ENCODE results near the gene SEC16A. TPM values are rescaled to one million over a fixed set of nuclear protein-coding genes. Genes with fewer than 3 reads are reported as not detected.
A peak's percentile ranks its signal among the peaks of the same experiment; 100 is the strongest.

Gene SEC16A
- total RNA-seq, 1 experiment from 2014 or later, result 56.4 TPM

DNA sequence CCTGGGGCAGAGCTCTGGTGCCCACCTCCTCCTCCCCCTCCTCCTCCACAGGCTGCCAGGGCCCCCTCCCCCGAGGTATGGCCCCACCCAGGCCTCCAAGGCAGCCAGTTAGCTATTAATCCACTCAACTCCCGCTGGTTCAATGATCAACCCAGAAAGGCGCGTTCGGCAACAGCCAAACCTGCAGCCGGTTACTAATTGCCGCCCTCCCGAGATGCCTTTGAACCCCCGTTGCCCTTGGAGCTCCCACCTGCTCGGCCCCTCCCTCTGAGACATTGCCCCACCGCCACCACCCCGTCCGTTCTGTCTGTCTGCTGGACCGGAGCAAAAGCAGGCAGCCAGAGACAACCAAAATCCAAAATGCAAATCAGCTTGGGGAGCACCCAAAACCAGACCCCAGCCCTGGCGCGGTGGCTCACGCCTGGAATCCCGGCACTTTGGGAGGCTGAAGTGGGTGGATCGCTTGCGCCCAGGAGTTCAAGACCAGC, 37.3 kb upstream of the SEC16A start:
- Histone ChIP-seq H3T11ph (ENCODE audit: low read length) (no peak overlapping the region), H3K4ac (ENCODE audit: low read depth, low read length) (no peak overlapping the region), H3K27me3 (ENCODE audit: insufficient read depth, low read length) (no peaks in the 10 kb centered on the region), H4K8ac (replicated peaks; ENCODE audit: insufficient read length, low read depth, low read length) (no peak overlapping the region), H4K91ac (ENCODE audit: insufficient read length, low read depth, low read length) (no peak overlapping the region), H3K23ac (ENCODE audit: insufficient read length, low read depth, low read length) (no peak overlapping the region), H2BK120ac (ENCODE audit: low read depth, low read length, poor library complexity, severe bottlenecking) (no peak overlapping the region), H4K20me1 (ENCODE audit: control insufficient read depth, insufficient read depth, insufficient read length) (no peaks in the 10 kb centered on the region), H3K9ac (ENCODE audit: extremely low read depth, insufficient read length, low read length) (no peak overlapping the region), H3K4me2 (ENCODE audit: insufficient read depth, insufficient read length, low read length) (no peak overlapping the region), H2AFZ (ENCODE audit: low read length) (no peak overlapping the region), H2BK5ac (ENCODE audit: insufficient read length, low read length) (no peak overlapping the region), H3K27ac (ENCODE audit: insufficient read length, low read depth, low read length) (no peak overlapping the region), H2BK12ac (ENCODE audit: insufficient read length, low read depth, low read length) (no peak overlapping the region), H4K5ac (ENCODE audit: insufficient read length, low read depth, low read length) (no peak overlapping the region), H3K9me3 (ENCODE audit: control insufficient read depth, low read depth, low read length) (no peaks in the 10 kb centered on the region), H2AK5ac (ENCODE audit: insufficient read length, low read length) (no peak overlapping the region), H3K14ac (ENCODE audit: insufficient read depth, low read length) (no peak overlapping the region), H3K56ac (ENCODE audit: insufficient read length, low read depth, low read length) (no peak overlapping the region), H3K4me1 (ENCODE audit: insufficient read depth, low read length) (no peaks in the 10 kb centered on the region), H2BK20ac (ENCODE audit: low read depth, low read length, poor library complexity, severe bottlenecking) (no peak overlapping the region), H3K79me2 (ENCODE audit: insufficient read depth, low read length) (peaks cover 2% of the 10 kb centered on the region; the same call in 1 of the 2 replicates), H3K79me1 (ENCODE audit: insufficient read depth, low read depth, low read length, poor library complexity, severe bottlenecking) (no peaks in the 10 kb centered on the region), H2BK15ac (ENCODE audit: low read depth, low read length) (no peak overlapping the region), H3K18ac (ENCODE audit: insufficient read length, low read depth, low read length) (no peak overlapping the region), H3K23me2 (ENCODE audit: insufficient read length, low read depth, low read length, poor library complexity, severe bottlenecking) (no peaks in the 10 kb centered on the region)
- Mint-ChIP-seq H3K36me3 (ENCODE audit: insufficient read depth in 1 of 3, low read depth in 3 of 3) (peaks cover 2 to 28% (median 26%) of the 10 kb centered on the region in 3 experiments; a peak in 6 of 7 replicates), H3K27ac (peak overlapping the region; percentile 52 to 68 (median 61); a peak in 3 of 7 replicates), H3K4me1 (no peaks in the 10 kb centered on the region), H3K9me3 (no peaks in the 10 kb centered on the region), H3K4me3 (no peak overlapping the region), H3K27me3 (ENCODE audit: low read depth) (no peaks in the 10 kb centered on the region)
- WGBS (ENCODE audit: extremely low coverage, insufficient read length, low lambda C conversion rate), result no CpG with 5 or more reads among the region's 20 CpGs
- TF ChIP-seq, protein P1, sequence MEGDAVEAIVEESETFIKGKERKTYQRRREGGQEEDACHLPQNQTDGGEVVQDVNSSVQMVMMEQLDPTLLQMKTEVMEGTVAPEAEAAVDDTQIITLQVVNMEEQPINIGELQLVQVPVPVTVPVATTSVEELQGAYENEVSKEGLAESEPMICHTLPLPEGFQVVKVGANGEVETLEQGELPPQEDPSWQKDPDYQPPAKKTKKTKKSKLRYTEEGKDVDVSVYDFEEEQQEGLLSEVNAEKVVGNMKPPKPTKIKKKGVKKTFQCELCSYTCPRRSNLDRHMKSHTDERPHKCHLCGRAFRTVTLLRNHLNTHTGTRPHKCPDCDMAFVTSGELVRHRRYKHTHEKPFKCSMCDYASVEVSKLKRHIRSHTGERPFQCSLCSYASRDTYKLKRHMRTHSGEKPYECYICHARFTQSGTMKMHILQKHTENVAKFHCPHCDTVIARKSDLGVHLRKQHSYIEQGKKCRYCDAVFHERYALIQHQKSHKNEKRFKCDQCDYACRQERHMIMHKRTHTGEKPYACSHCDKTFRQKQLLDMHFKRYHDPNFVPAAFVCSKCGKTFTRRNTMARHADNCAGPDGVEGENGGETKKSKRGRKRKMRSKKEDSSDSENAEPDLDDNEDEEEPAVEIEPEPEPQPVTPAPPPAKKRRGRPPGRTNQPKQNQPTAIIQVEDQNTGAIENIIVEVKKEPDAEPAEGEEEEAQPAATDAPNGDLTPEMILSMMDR (conservative IDR thresholded peaks at IDR 0.05), result no peak
- DNase-seq, result no peak
